Astrocyte (in vitro differentiated cells and primary cell): Measurements from ENCODE around the gene CAPRIN2.

Experiments
- EZH2 ChIP-seq: IDR thresholded peaks from 2 replicates; pipeline ENCODE4 v1.6.1; 2012; ENCODE audit warnings: mild to moderate bottlenecking, low read length, inconsistent platforms; ENCODE audit not compliant: insufficient read depth
- TF ChIP-seq, protein P1 (sequence below): IDR thresholded peaks from 2 replicates; pipeline ENCODE4 v1.5.1; 2011; ENCODE audit warnings: low read depth, mild to moderate bottlenecking, inconsistent platforms, low read length, moderate library complexity; ENCODE audit not compliant: insufficient read depth

DNA sequence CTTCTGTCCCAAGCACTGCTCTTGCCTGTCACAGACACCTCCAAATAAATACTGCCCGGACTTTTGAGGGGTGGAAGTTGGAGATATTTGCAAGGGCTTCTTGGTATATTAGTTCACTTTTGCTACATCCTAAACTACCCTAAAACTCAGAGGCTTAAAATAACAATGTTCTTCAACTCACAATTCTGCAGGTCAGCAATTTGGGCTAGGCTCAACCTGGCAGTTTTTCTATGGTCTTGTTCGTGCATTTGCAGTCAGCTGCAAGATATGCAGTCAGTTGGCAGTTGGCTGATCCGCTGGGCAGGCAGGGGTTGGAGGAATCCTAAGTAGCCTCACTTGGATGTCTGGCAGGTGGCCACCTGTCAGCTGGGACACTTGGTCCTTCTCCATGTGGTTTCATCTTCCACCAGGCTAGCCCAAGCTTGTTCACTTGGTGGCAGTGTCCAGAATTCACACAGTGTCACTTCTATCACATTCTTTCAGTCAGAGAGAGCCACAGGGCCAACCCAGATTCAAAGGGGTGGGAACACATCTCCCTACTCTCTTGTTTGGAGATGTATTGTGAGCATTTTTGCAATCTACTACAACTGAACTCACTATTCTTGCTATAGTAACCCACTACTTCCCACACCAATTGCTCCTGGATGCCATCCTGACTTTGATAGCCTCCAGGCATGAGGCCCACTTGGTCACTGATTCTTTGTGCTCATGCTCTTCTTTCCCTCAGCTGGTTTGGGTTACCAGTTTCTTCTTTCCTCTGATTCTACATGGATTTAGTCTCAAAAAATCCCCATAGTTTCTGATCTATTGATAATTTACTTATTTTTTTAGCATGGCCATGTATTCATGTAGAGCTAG is 27.8 kb upstream of the CAPRIN2 start:
- TF ChIP-seq, protein P1, sequence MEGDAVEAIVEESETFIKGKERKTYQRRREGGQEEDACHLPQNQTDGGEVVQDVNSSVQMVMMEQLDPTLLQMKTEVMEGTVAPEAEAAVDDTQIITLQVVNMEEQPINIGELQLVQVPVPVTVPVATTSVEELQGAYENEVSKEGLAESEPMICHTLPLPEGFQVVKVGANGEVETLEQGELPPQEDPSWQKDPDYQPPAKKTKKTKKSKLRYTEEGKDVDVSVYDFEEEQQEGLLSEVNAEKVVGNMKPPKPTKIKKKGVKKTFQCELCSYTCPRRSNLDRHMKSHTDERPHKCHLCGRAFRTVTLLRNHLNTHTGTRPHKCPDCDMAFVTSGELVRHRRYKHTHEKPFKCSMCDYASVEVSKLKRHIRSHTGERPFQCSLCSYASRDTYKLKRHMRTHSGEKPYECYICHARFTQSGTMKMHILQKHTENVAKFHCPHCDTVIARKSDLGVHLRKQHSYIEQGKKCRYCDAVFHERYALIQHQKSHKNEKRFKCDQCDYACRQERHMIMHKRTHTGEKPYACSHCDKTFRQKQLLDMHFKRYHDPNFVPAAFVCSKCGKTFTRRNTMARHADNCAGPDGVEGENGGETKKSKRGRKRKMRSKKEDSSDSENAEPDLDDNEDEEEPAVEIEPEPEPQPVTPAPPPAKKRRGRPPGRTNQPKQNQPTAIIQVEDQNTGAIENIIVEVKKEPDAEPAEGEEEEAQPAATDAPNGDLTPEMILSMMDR: no peak
- TF ChIP-seq EZH2: no peak
